ENCODE results near the gene CACNG1.

The CACNG1 gene

GRCh38 chr17:67105213-67105612 lies 60.9 kb downstream of the CACNG1 start:
- TF ChIP-seq TCF12 (IDR thresholded peaks at IDR 0.05; ENCODE audit: low read depth) (no peak), RAD21 (IDR thresholded peaks at IDR 0.05; ENCODE audit: low read depth) (no peak), MAX (IDR thresholded peaks at IDR 0.05) (no peak), NFIC (IDR thresholded peaks at IDR 0.05) (no peak), TAF1 (IDR thresholded peaks at IDR 0.05; ENCODE audit: low read depth) (no peak), CEBPB (IDR thresholded peaks at IDR 0.05) (no peak), EP300 (IDR thresholded peaks at IDR 0.05; ENCODE audit: borderline replicate concordance) (no peak), FOXM1 (IDR thresholded peaks at IDR 0.05; ENCODE audit: borderline replicate concordance, low read depth) (no peak)
